Umbilical cord (tissue), 2 donors: ENCODE data around the gene ATXN7L2. TPM values are rescaled to one million over a fixed set of nuclear protein-coding genes. Genes with fewer than 3 reads are reported as not detected.

ENCODE experiments used
- DNase-seq: peaks from one replicate; pipeline ENCODE4 v3.0.0-alpha.2; 2015; ENCODE audit warnings: low spot score
- total RNA-seq: library from RNA; depleted of rRNA; stranded (reverse); fragments of >200 nt; gene quantifications from one replicate; pipeline ENCODE4 v1.2.3, GENCODE V29; 2014; ENCODE audit warnings: low replicate concordance; ENCODE audit not compliant: insufficient read depth

The ATXN7L2 gene
- total RNA-seq, 1 donor from 2014 or later, result 0.24 TPM

DNA sequence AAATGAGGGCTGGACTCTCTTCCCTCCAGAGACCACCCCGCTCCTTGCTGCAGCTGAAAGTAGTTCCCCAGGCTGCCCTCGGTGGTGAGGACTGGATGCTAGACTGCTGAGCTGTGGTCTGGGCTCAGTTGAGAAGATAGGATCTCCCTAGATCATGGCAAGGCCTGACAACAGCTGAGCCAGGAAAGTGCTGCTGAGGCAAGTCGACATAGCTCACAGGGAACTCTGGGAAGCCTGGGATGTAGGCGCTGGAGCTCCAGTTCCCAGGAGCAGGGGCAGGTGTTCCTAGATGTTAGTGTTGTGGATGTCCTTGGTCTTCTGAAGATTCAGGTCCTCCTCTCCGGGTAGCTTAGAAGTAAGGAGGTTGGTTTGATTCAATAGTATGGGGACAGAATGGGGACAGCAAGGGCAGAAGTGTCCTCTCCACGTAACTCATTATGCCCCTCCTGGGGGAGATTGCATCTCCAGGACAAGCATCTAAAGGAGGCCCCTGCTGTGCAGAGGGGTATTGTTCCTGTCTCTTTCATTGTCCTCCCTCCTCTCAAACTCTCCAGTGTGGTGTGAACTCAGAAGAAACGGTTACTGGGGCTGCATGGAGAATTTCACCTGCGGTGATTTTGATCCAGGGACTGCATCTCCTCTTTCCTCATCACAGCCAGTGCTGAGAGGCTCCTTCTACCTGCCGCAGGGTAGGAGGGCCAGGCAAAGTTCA lies 13.9 kb downstream of the ATXN7L2 start:
- no peak for DNase-seq

DNA sequence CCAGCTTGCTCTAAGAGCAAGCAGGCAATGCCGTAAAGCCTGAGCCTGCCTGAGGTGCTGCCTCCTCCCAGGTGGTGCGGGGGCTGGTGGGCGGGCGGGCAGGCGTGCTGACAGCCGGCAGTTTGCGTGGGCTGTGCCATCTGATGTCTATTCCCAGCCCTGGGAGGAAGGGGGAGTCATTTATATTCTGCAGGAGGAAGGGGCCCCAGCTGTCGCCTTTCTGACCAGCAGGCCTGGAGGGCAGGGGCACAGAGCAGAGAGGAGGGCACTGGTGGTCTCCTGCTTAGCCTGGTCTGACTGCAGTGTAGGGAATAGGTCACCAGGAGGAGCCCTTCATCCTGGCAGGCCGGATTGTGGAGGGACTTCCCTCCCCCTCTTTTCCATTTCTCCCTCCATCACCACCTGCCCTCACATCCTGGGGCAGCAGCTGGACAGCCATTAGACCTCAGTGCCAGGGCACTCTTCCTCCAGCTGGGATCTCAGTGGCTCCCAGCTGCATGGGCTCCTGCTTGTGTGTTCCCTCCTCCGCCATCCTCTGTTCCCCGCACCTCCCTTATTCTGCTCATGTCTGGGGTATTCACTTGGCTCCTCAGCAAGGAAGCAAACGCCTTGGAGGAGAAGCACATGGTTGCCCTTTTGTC lies 14.6 kb downstream of the ATXN7L2 start:
- no peak for DNase-seq

DNA sequence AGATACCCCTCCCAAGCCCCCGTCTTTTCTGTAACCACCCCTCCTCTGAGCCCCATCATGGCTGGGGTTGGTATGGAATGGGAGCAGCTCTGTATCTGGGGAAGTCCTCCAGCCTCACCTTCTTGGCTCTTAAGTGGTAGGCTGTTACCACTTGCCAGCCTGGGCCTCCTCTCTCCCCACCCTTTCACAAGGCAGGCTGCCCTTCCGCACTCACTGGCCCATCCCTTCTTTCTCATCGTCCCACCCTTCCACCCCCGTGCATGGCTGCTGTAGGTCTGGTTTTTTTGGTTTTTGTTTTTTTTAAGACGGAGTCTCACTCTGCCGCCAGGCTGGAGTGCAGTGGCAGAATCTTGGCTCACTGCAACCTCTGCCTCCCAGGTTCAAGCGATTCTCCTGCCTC lies 15.4 kb downstream of the ATXN7L2 start:
- no peak for DNase-seq

DNA sequence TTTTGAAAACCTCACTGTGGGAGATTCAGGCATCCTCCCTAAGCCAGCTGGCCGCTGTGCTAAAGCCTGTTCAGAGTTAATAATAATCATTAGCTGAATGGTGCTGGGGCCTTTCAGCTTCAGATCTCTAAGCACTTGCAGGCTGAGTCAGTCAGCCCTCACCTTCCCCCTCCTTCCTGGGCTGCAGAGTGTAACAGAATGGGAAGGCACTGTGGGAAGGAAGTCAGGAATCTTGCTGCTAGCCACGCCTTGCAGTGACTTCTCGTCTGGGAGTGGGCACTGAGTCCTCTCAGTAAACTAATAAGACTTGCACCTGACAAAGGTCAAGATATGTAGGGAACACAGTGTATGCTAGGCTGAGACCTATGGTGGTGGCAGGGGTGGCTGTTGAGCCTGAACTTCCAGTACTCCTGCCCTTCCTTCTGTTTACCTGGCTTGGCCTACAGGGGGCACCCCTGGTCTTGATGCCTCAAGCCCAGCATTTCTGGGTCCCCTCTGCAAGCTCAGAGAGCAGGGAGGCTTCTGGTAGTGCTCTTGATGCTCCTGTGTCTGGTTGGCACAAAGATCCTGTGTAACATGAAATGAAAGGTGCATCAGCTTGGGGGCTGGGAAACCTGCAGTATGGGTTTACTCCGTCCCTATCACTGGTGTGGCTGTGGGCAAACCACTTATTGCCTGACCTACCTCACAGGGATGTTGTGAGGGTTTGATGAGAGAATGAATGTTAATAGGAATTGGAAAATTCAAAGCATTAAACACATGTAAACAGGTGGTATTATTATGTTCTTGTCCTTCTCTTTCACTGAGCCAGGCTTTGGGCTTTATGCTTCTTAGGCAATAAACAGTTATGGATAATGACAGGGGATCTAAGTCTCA lies 16.2 kb downstream of the ATXN7L2 start:
- no peak for DNase-seq

DNA sequence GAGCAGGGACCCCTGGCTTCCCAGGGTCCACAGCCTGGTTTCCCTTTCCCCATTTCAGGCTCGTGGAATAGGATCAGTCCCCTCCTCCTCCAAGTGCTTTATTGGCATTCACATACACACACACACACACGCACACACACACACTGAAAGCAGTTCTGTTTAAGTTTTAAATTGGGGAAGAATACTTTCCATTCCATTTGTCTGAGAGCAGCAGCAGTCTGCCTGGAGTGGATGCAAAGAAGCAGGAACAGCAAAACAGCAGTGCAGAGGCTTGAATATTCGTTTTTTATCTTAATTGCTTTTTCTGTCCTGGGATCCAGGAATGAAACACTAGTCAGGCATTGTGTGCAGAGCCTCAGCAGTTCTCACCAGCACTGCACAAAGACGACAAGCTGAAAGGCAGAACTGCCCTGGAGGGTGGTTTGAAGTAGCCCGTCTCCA lies 17.3 kb downstream of the ATXN7L2 start:
- peak; percentile 83 for DNase-seq

DNA sequence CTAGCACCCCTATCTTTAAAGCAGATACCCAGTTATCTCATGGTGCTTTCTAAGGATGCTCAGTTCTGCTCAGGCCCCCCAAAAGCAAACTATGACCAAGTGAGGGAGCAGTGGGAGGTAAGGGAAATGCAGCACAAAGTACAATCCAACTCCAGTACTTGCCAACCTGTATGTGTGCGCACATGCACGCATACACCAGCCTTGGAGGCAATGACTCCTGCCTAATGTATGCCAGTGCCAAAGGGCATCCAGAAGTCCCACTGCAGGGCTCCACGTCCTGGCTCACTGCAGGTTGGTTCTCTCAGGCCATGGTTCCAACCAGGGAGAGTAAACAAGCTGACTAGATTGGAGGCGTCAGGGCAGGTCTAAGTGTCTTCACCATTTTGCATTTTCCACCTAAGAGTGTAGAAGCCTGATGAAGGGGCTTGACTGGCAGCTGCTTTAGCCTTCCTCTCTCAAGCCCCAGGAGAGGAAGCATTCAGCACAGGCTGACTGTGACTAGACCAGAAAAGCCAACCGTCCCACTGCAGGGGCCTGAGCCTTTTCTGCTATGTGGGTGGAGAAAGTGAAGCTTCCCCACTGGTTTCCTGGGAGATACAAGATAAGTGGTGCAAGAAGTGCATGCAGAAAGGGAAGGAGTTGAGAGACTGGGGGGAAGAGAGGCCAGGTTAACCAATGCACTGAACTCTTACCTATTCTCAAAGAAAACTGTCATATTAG lies 18.1 kb downstream of the ATXN7L2 start:
- DNase-seq, result peak; percentile 26

DNA sequence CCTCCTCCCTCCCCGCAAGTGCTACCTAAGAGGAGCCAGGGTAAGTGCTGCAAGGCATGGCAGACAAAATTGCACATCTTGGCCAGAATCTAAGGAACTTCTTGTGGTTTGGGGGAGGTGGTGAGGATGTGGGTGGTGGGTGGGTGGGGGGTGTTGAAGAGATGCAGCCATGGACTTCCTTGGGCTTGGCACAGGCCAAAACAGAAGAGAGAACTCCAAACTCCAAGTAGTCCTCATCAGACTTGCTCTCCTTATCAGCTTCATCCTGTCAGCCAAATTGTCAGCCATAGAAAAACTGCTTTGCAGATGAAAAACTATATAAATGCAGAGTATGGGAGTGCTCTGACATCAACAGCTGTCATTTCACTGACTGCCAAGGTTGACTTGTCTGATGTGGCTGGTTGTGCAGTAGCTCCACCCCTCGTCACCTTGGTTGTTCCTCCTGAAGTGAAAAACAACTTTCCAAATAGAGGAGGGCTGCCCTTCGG lies 18.7 kb downstream of the ATXN7L2 start:
- no peak for DNase-seq

DNA sequence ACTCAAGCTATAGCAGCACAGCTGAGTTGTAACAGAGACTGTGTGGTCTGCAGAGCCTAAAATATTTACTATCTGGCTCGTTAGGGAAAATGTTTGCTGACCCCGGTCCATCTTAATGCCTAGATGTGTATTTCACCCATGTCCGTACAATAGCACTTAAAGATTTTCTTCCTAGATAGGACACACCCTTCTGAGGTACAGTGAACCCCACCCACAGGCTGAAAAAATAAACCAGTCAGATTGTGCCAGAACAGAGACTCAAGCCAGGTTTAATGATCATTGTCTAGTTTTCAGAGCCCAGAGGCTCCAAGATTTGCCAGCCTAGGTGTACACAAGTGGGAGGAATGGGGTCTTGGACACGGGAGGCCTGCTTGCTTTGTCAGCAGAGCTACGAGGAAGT lies 20.2 kb downstream of the ATXN7L2 start:
- DNase-seq, result no peak

DNA sequence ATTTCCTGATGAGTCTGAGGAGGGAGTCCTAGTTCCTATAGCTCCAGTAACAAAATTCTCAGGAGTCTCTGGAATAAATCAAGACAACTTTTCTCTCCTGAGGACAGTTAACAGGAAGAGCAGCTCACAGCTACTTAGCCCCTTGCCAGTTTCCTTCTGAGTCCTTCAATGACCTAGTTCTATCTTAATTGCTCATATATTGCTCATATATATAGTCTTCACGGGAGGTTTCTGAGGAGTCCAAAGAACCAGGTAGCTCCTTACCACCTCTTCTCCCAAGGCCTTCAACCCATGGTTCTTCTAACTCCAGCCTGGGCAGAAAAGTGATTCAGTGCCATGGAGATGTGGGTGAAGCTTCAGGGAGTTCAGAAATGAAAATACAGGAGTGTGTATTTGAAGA lies 21.3 kb downstream of the ATXN7L2 start:
- no peak for DNase-seq

DNA sequence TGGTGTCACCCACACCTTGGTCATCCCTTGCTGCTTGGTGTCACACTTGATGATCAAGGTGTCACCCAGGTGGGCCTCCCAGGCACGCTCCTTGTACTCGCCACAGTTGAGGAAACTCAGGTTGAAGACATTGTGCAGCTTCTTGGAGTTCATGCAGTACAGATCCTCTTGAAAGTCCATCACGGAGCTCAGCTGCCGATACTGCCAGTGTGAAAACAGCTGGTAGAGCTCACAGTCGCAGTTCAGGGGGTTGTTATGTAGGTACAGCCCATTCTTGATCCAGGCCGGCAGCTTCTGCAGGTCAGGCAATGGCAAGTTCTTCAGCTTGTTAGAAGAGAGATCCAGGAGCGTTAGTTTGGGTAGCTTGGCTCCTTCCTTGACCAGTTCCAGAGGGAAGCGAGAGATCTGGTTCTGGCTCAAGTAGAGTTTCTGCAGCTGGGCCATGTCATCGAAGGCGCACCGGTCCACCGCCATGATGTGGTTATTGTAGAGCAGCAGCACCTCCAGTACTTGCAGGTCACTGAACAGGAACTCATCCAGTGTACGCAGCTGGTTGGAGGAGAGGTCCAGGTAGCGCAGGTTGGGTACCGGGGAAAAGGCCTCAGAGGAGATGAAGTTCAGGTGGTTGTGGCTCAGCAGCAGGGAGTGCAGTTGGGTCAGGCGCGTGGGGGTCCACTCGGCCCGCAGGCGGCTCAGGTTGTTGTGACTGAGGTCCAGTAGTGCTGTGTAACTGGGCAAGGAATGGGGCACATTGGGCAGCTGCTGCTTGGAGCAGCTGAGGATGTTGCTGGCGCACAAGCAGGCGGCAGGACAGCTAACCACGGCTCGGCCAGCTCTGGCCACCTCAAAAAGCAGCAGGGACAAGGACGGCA lies 24.5 kb downstream of the ATXN7L2 start:
- DNase-seq, result no peak

DNA sequence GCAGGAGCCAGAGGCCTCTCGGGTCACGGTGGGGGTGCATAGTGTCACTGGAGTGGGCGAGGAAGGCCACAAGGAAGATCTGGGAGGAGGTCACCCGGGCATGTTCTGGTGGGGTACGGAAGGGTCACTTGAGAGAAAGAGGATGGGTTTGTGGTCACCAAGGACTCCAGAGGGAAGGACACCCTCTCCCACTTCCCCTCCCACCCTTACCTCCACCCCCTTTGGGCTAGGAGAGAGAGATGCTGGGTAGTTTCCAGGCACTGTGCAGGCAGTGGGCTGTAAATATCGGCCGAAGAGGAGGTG lies 25.1 kb downstream of the ATXN7L2 start:
- no peak for DNase-seq

DNA sequence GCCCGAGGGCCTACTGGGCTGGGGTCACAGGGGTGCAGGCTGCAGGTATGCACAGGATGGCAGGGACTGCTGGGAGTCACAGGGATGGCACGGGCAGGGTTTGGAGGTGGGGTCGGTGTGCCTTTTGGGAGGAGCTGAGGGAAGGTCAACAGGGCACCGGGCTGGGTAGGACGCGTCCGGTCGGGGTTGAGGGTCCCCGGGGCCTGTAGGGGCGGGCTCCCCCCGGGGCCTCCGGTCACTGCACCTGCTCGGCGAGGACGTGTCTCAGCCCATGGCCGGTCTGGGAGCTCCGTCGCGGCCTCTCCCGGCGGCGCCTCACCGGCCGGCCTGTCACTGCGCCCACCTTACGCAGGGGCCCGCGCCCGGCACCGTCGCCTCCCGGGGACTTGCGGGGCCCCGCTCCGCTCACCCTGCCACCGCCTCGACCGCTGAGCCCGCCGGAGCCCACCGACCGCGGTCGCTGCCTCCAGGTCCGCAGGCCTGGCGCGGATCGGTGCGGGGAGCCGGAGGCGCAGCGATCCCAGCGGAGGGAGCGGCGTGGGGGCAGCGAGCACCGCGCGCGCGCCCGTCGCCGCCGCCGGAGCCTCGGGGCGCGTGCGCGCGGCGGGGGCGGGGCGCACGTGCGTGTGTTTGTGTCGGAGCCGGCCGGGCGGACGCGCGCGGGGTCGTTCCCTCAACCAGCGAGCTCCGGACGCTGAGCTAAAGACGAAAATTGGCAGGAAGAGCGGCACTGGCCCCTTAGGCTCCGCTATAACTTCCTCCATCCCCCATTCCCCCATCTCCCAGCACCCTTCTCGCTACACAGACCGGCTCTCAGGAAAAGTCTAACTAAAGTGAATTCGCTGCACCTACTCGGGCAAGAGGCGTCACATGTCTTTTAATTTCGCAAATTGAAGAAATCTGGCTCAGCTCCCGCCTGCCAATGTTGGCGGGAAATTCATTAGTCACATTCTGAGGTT lies 25.8 kb downstream of the ATXN7L2 start, which contains the start of gene AMIGO1:
AMIGO1 (minus strand) TSS at position 552 of the 959 bp plus-strand sequence. CDS start 815 bp downstream, outside the sequence.
- DNase-seq, result peak; percentile 50

DNA sequence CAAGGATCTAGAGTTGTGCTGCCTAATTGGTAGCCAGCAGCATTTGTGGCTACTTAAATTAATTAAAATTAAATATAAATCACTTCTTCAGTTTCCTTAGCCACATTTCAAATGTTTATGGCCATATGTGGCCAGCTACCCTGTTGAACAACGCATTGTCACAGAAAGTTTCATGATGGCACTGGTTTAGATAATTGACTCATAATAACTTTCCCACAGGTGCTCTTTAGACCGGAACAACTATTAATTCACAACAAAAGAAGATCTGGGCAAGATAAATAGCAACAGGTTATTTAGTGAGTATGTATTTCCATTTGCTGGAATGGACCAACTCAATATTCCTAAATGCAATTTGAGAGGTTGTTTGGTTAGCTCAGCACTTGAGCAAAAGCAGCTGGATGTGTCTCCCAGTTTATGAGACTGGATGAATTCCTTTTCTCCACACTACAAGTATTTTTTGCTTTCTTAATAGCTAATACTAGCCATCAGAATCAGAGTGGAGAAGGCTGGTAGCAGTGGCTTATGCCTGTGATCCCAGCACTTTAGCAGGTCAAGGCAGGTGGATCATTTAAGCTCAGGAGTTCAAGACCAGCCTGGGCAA lies 29.5 kb downstream of the ATXN7L2 start:
- no peak for DNase-seq

DNA sequence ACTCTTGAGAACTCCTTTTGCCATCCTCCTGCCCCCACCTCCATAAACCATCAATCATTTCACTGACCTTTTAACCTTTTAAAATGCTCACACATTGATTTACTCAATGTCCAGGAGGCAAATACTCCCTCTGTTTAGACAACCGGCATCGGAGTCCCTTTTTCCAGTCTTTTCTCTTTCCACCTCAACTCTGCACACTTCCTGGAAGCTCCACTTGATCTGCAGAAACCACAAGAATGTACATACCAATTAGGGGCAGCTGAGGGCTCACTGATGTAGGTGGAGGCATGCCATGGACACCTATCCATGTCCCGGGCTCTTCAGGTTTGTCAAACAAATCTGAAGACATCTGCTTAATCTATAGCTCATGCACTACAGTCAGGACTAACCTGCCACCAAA lies 31.1 kb downstream of the ATXN7L2 start:
- no peak for DNase-seq

DNA sequence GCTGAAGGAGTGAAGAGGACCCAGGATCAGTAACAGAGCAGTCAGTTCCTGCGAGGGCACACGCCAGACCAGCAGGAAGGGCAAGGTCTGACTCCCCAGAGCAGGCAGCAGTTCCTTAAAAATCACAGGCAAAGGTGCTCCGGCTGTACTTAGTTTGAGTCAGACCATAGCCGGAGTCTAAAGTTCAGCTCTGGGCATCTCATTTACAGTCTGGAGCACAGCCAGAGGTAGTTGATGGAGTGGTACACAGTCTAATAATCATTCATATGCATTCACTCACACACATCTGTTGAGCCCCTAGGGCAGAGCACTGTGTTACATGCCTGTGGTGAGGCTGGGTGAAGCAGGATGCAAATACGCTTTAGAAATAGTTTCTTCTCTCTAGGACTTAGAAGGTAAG lies 33.2 kb downstream of the ATXN7L2 start:
- DNase-seq, result no peak

DNA sequence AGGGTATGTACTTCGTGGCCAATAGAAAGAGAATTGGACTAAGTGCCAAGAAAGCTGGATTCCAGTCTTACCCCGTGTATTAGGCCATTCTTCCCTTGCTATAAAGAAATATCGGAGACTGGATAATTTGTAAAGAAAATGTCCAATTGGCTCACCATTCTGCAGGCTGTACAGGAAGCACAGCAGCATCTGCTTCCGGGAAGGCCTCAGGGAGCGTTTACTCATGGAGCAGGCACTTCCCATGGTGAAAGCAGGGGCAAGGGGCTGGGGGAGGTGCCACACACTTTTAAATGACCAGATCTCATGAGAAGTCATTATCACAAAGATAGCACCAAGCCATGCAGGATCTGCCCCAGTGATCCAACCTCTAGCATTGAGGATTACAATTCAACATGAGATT lies 33.6 kb downstream of the ATXN7L2 start:
- DNase-seq, result no peak

DNA sequence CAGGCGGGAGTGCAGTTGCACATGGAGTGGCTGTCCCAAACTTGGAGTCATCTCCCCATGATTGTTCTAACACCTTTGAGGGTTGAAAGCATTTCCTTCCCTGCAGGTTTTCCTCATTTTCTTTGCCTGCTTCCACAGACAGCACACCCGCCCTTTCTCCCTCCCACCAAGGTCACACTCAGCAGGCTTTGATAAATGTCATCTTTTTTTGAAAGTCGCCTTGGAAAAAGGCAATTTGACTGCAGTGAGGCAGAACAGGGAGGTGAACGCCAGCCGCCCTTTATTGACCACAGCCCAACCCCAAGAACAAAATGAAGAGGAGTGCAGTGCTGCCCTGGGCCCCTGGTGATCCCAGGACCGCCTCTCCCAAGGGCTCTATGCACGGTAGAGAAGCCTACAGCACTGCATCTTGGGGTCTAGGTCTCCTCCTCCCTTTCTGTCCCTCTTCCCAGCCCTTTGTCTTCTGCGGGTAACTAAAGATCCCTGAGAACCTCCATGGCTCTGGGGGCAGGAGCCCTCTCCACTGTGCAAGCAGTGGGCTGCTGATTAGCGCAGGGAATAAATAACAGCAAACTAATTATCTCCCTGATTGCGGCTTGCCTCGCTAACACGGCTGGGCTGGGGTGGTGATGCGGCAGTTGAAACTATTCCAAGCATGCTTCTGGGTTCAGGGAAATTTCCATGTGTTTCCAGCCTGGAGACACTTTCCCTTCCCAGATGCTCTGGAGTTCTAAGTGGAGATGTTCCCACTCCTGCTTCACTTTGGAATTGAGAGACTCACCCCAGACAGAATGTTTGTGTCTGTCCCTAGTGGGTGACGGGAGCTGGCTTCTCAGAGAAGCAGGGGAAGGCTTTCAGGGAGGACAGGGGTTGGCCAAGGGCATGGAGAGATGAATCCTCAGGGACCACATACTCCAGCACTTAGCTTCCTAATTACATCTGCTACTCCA lies 37.6 kb downstream of the ATXN7L2 start:
- DNase-seq, result no peak

DNA sequence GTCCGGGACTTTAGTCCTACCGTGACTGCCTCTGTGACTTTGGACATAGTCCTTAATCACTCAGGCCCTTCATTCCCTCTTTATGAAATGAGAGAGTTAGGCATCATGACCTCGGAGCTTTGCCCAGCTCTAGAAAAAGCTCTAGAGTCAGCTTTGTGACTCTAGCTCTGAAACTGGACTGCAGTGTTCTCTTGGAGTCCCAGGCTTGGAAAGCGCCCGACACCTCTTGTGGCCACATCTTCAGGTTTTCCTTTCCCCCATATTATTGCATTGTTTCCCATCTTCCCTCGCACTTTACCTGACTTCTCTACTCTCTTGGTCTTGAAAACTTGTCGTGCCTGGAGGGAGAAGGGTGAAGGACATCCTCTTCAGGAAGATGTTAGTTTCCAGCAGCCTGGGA lies 38.3 kb downstream of the ATXN7L2 start:
- DNase-seq, result no peak
